Measurements from ENCODE around the gene B3GALT4. TPM values are rescaled to one million over a fixed set of nuclear protein-coding genes. Genes with fewer than 3 reads are reported as not detected.
"Not testable (repeated sequence)": the region's sequence is repeated elsewhere in the genome, so short reads cannot be mapped to it uniquely, and the experiment has no call there.

B3GALT4 gene
- total RNA-seq, 3 donors from 2014 or later (not counting 1 experiment from before 2014, with no cell fraction given), result 22.7 to 24.1 (median 23.1) TPM

DNA sequence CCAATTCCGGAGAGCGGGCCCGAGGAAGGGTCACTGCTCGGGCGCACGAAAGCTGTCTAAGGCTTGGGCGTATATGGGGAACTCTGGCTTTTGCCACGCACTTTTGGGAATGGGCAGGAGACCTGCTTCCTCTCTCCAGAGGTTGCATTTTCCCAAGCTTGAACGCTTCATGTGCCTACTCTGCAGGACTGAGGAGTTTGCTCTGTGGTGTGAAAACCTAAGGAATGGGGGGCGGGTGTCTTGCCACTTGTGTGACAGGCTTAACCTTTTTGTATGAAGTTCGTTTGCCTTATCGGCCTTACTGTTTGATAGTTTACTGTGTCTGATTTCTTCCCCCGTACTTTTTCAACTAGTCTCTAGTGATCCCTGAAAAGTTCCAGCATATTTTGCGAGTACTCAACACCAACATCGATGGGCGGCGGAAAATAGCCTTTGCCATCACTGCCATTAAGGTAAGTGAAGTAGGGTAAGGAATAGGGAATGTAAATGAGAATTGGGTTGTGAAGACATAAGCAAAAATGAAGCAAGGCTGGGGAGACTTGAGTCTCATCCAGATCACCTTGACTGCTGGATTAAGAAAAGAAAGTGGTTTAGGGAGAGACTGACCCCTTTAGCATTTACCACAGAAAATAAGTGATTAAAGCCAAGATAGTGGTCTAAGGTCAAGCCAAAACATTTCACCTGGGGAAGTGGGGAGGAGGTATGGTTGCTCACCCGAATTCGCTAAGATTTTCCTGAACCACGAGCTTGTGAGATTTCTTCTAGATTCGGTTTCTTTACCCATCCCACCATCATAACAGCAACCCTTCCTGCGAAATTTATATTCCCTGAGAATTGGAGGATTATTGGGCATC is 4.4 kb upstream of the B3GALT4 start:
- no peaks in the 10 kb centered on the region for H3K27me3 ChIP-seq (ENCODE audit: control insufficient read depth, insufficient read depth, low read length)
- peaks cover 13% of the 10 kb centered on the region for H3K36me3 Mint-ChIP-seq
- no peak for TF ChIP-seq CTCF (IDR thresholded peaks at IDR 0.05)
- H3K9me3 ChIP-seq (ENCODE audit: control insufficient read depth, insufficient read depth, low read length), result no peaks in the 10 kb centered on the region
- no peaks in the 10 kb centered on the region for H3K9me3 Mint-ChIP-seq
- H3K4me1 ChIP-seq (ENCODE audit: control insufficient read depth, insufficient read depth, low read length), result peaks cover 44% of the 10 kb centered on the region
- peak in 2 of 3 donors; percentile 1 to 2 for ATAC-seq
- H3K4me3 ChIP-seq (ENCODE audit: low read length), result peak overlapping the region; percentile 71
- WGBS (ENCODE audit: insufficient coverage), result 7% methylated on average over 17 of the region's 22 CpGs
- peak overlapping the region; percentile 97 to 98 for H3K27ac Mint-ChIP-seq
- no peaks in the 10 kb centered on the region for H3K27me3 Mint-ChIP-seq (ENCODE audit: low read depth in 2 of 2)
- DNase-seq, result no peak
- intact Hi-C loops (cut with micrococcal nuclease), result loop anchor here (1.0 to 2.0 kb wide), 2 partner anchors 17 to 64 kb away; partner anchors contain the start of genes PFDN6, RING1 and WDR46
- H3K4me1 Mint-ChIP-seq, result peaks cover 62 to 66% of the 10 kb centered on the region in 2 donors
- peak overlapping the region; percentile 89 for H3K27ac ChIP-seq (ENCODE audit: low read length)
- peak overlapping the region; percentile 96 for H3K4me3 Mint-ChIP-seq
- peaks cover 50% of the 10 kb centered on the region for H3K36me3 ChIP-seq (ENCODE audit: control insufficient read depth, insufficient read depth, low read length)

DNA sequence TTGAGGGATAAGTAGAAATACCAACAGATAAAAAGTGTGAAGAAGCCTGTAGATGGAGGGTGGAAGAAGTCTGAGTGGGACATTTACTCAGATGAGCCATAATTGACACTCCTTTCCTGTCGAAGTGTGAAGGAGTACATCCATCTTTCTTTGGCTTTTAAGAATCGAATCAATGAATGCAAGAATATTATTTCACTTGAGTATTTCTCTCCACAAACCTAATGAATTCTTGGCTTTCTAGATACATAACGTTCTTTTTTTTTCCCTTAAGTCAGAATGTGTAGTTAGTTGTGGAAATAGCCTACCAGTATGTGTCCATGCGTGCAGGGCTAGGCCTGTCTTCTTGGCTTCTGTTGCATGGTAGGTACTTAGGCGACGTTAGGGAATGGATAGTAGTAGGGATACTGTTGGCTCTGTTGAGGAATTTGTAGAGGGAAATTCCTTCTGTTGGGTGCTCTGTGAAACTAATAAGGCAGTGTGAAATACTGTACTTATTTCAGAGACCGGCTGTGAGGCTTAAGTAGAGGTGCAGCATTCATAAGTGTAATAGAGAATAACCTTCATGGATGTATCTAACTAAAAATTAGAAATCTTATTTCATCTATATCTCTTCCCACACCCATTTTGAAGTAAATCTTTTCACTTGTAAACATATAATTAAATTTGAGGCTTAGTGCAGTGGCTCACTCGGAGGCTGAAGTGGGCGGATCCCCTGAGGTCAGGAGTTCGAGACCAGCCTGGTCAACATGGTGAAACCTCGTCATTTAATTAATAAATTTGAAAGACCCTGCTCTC is 3.6 kb upstream of the B3GALT4 start:
- Histone ChIP-seq H3K4me3 (ENCODE audit: low read length) (no peak overlapping the region), H3K27ac (ENCODE audit: low read length) (peak overlapping the region; percentile 89), H3K27me3 (ENCODE audit: control insufficient read depth, insufficient read depth, low read length) (no peaks in the 10 kb centered on the region), H3K9me3 (ENCODE audit: control insufficient read depth, insufficient read depth, low read length) (no peaks in the 10 kb centered on the region), H3K36me3 (ENCODE audit: control insufficient read depth, insufficient read depth, low read length) (peaks cover 42% of the 10 kb centered on the region), H3K4me1 (ENCODE audit: control insufficient read depth, insufficient read depth, low read length) (peaks cover 52% of the 10 kb centered on the region)
- peaks cover 7% of the 10 kb centered on the region for H3K36me3 Mint-ChIP-seq
- TF ChIP-seq CTCF (IDR thresholded peaks at IDR 0.05), result no peak
- intact Hi-C loops (cut with micrococcal nuclease), result loop anchor here (2.0 kb wide), 1 partner anchor 65 kb away; the partner anchor contains the start of gene RING1
- H3K27me3 Mint-ChIP-seq (ENCODE audit: low read depth in 2 of 2), result no peaks in the 10 kb centered on the region
- DNase-seq (no peak), ATAC-seq (no peak)
- WGBS (ENCODE audit: insufficient coverage), result 67% methylated on average over 9 of the region's 11 CpGs
- H3K27ac Mint-ChIP-seq, result peak overlapping the region; percentile 97 to 98
- peak overlapping the region; percentile 96 for H3K4me3 Mint-ChIP-seq
- no peaks in the 10 kb centered on the region for H3K9me3 Mint-ChIP-seq
- H3K4me1 Mint-ChIP-seq, result peaks cover 70 to 71% of the 10 kb centered on the region in 2 donors

DNA sequence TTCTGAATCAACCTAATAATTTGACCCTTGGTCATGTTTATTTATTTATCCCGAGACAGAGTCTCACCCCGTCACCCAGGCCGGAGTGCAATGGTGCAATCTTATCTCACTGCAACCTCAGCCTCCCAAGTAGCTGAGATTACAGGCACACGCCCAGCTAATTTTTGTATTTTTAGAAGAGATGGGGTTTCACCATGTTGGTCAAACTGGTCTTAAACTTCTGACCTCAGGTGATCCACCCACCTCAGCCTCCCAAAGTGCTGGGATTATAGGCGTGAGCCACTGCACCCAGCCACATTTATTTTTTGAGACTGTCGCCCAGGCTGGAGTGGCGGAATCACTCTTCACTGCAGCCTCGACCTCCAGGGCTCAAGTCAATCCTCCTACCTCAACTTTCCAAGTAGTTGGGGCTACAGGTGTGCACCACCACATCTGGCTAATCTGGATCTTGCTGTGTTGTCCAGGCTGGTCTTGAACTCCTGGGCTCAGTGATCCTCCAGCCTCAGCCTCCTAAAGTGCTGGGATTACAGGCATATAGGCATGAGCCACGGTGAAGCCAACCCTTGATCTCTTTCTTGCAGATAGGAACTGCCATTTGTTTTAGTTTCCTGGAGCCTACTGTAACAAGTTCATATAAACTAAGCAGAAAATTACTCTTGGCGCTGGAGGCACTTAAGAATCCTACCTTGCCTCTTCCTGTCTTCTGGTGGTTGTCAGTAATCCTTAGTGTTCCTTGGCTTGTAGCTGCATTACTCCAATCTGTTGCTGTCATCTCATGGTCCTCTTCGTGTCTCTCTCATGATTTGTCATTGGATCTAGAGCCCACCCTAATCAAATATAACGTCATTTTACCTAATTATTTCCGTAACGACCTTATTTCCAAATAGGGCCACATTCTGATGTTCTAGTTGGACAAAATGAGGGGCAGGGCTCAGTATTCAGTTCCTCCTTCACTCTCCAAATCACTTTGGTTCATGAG is 2.7 kb upstream of the B3GALT4 start:
- peaks cover 7% of the 10 kb centered on the region for H3K36me3 Mint-ChIP-seq
- intact Hi-C loops (cut with micrococcal nuclease), result loop anchor here (2.0 kb wide), 1 partner anchor 65 kb away; the partner anchor contains the start of gene RING1
- Histone ChIP-seq H3K4me1 (ENCODE audit: control insufficient read depth, insufficient read depth, low read length) (peaks cover 61% of the 10 kb centered on the region), H3K36me3 (ENCODE audit: control insufficient read depth, insufficient read depth, low read length) (peaks cover 42% of the 10 kb centered on the region), H3K9me3 (ENCODE audit: control insufficient read depth, insufficient read depth, low read length) (no peaks in the 10 kb centered on the region), H3K27ac (ENCODE audit: low read length) (no peak overlapping the region), H3K4me3 (ENCODE audit: low read length) (no peak overlapping the region), H3K27me3 (ENCODE audit: control insufficient read depth, insufficient read depth, low read length) (no peaks in the 10 kb centered on the region)
- peak overlapping the region; percentile 96 for H3K4me3 Mint-ChIP-seq
- no peaks in the 10 kb centered on the region for H3K27me3 Mint-ChIP-seq (ENCODE audit: low read depth in 2 of 2)
- TF ChIP-seq CTCF (IDR thresholded peaks at IDR 0.05), result no peak
- WGBS (ENCODE audit: insufficient coverage), result 73% methylated on average over 11 of the region's 14 CpGs
- ATAC-seq (no peak), DNase-seq (no peak)
- H3K27ac Mint-ChIP-seq, result peak overlapping the region; percentile 91 to 98
- no peaks in the 10 kb centered on the region for H3K9me3 Mint-ChIP-seq
- peaks cover 71 to 79% of the 10 kb centered on the region in 2 donors for H3K4me1 Mint-ChIP-seq

DNA sequence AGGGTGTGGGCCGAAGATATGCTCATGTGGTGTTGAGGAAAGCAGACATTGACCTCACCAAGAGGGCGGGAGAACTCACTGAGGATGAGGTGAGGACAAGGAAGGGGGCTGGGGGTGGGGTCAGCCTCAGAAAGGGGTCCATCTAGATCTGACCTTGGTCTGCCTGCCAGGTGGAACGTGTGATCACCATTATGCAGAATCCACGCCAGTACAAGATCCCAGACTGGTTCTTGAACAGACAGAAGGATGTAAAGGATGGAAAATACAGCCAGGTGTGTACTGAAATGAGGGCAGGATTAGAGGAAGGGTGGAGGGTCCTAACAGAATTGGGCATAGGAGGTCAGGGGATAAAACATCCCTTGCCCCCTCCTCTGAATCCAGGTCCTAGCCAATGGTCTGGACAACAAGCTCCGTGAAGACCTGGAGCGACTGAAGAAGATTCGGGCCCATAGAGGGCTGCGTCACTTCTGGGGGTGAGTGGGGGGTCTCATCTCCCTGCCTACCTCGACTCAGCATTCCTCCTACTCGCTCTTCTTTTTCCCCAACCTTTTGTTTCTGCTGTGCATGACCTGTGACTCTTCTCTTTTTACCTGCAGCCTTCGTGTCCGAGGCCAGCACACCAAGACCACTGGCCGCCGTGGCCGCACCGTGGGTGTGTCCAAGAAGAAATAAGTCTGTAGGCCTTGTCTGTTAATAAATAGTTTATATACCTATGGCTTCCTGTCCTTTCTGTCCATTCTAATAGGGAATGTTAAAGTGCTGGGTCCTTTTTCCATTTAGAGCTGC is 935 bp upstream of the B3GALT4 start:
- Histone ChIP-seq H3K4me1 (ENCODE audit: control insufficient read depth, insufficient read depth, low read length) (peaks cover 68% of the 10 kb centered on the region), H3K36me3 (ENCODE audit: control insufficient read depth, insufficient read depth, low read length) (peaks cover 43% of the 10 kb centered on the region), H3K27ac (ENCODE audit: low read length) (peak overlapping the region; percentile 90)
- H3K4me3 ChIP-seq (ENCODE audit: low read length); H3K27me3 Mint-ChIP-seq (ENCODE audit: low read depth in 2 of 2); DNase-seq; H3K36me3 Mint-ChIP-seq; H3K9me3 ChIP-seq (ENCODE audit: control insufficient read depth, insufficient read depth, low read length); H3K27me3 ChIP-seq (ENCODE audit: control insufficient read depth, insufficient read depth, low read length); ATAC-seq; H3K9me3 Mint-ChIP-seq: not testable (repeated sequence)
- WGBS (ENCODE audit: insufficient coverage), result 75% methylated on average over 8 of the region's 16 CpGs
- peak overlapping the region; percentile 94 for H3K4me3 Mint-ChIP-seq
- H3K27ac Mint-ChIP-seq, result peak overlapping the region; percentile 90 to 91
- intact Hi-C loops (cut with micrococcal nuclease), result loop anchor here (2.0 kb wide), 1 partner anchor 69 kb away; no protein-coding TSS in a partner anchor
- peaks cover 59 to 76% of the 10 kb centered on the region in 2 donors for H3K4me1 Mint-ChIP-seq

All from natural killer cell (primary cell).